HUES48 (cell line): ENCODE results near the gene ANO6.
A peak's percentile ranks its signal among the peaks of the same experiment; 100 is the strongest.

Experiments
- H3K27ac ChIP-seq: one replicate; pipeline ENCODE4 v1.7.0; 2013; ENCODE audit warnings: low read depth, low read length, inconsistent platforms
- H3K27me3 ChIP-seq: 2 replicates; pipeline ENCODE4 v1.6.1; 2013; ENCODE audit warnings: mild to moderate bottlenecking, low read length; ENCODE audit not compliant: control insufficient read depth, insufficient read depth
- H3K36me3 ChIP-seq: 2 replicates; pipeline ENCODE4 v1.6.1; 2013; ENCODE audit warnings: low read length; ENCODE audit not compliant: control insufficient read depth, insufficient read depth
- H3K4me1 ChIP-seq: 2 replicates; pipeline ENCODE4 v1.6.1; 2013; ENCODE audit warnings: mild to moderate bottlenecking, low read length; ENCODE audit not compliant: control insufficient read depth, insufficient read depth
- H3K4me3 ChIP-seq: 2 replicates; pipeline ENCODE4 v1.5.1; 2013; ENCODE audit warnings: mild to moderate bottlenecking, low read depth, low read length
- H3K9ac ChIP-seq: 2 replicates; pipeline ENCODE4 v1.6.1; 2013; ENCODE audit warnings: mild to moderate bottlenecking, low read depth, low read length, moderate library complexity
- H3K9me3 ChIP-seq: 2 replicates; pipeline ENCODE4 v1.6.1; 2013; ENCODE audit warnings: low read length; ENCODE audit not compliant: control insufficient read depth, insufficient read depth

ANO6 gene

GRCh38 chr12:45411626-45412025 lies 195.7 kb downstream of the ANO6 start:
- Histone ChIP-seq H3K4me1 (no peaks in the 10 kb centered on the region), H3K9ac (no peak overlapping the region), H3K36me3 (peaks cover 67% of the 10 kb centered on the region), H3K9me3 (no peaks in the 10 kb centered on the region), H3K4me3 (no peak overlapping the region), H3K27me3 (no peaks in the 10 kb centered on the region), H3K27ac (no peak overlapping the region)

- H3K9me3 ChIP-seq = no peaks in the 10 kb centered on the region
- H3K9ac ChIP-seq = no peak overlapping the region
- H3K27ac ChIP-seq = no peak overlapping the region
- H3K4me3 ChIP-seq = no peak overlapping the region
- H3K27me3 ChIP-seq = no peaks in the 10 kb centered on the region
- peaks cover 54% of the 10 kb centered on the region for H3K36me3 ChIP-seq
- no peaks in the 10 kb centered on the region for H3K4me1 ChIP-seq
Measured at GRCh38 chr12:45415393-45415817, 199.5 kb downstream of the ANO6 start.

GRCh38 chr12:45416126-45416525 lies 200.2 kb downstream of the ANO6 start:
- Histone ChIP-seq H3K36me3 (peaks cover 52% of the 10 kb centered on the region), H3K9me3 (no peaks in the 10 kb centered on the region), H3K27ac (no peak overlapping the region), H3K9ac (no peak overlapping the region), H3K27me3 (no peaks in the 10 kb centered on the region), H3K4me1 (no peaks in the 10 kb centered on the region), H3K4me3 (no peak overlapping the region)

GRCh38 chr12:45418520-45418919 lies 202.6 kb downstream of the ANO6 start:
- H3K4me1 ChIP-seq = no peaks in the 10 kb centered on the region
- H3K27me3 ChIP-seq = no peaks in the 10 kb centered on the region
- H3K9me3 ChIP-seq = no peaks in the 10 kb centered on the region
- no peak overlapping the region for H3K27ac ChIP-seq
- H3K9ac ChIP-seq = no peak overlapping the region
- peaks cover 47% of the 10 kb centered on the region for H3K36me3 ChIP-seq
- no peak overlapping the region for H3K4me3 ChIP-seq

- Histone ChIP-seq H3K4me1 (no peaks in the 10 kb centered on the region), H3K9me3 (no peaks in the 10 kb centered on the region), H3K9ac (no peak overlapping the region), H3K4me3 (no peak overlapping the region), H3K27ac (no peak overlapping the region), H3K27me3 (no peaks in the 10 kb centered on the region), H3K36me3 (peaks cover 49% of the 10 kb centered on the region)
Measured at GRCh38 chr12:45419317-45419814, 203.5 kb downstream of the ANO6 start.

- Histone ChIP-seq H3K9ac (no peak overlapping the region), H3K4me1 (peaks cover 15% of the 10 kb centered on the region), H3K36me3 (peaks cover 34% of the 10 kb centered on the region)
Measured at GRCh38 chr12:45421736-45422135, 205.8 kb downstream of the ANO6 start.

GRCh38 chr12:45423931-45424330 lies 208.0 kb downstream of the ANO6 start:
- H3K27ac ChIP-seq = no peak overlapping the region
- no peaks in the 10 kb centered on the region for H3K27me3 ChIP-seq
- H3K4me1 ChIP-seq = peaks cover 15% of the 10 kb centered on the region
- H3K4me3 ChIP-seq = no peak overlapping the region
- no peak overlapping the region for H3K9ac ChIP-seq
- H3K9me3 ChIP-seq = no peaks in the 10 kb centered on the region
- peaks cover 28% of the 10 kb centered on the region for H3K36me3 ChIP-seq

More at GRCh38 chr12:45421736-45422135, 205.8 kb downstream of the ANO6 start:
- no peaks in the 10 kb centered on the region for H3K27me3 ChIP-seq
- no peaks in the 10 kb centered on the region for H3K9me3 ChIP-seq
- H3K27ac ChIP-seq = no peak overlapping the region
- H3K4me3 ChIP-seq = no peak overlapping the region

- Histone ChIP-seq H3K4me1 (peaks cover 15% of the 10 kb centered on the region), H3K36me3 (peaks cover 32% of the 10 kb centered on the region), H3K9me3 (no peaks in the 10 kb centered on the region), H3K4me3 (peak overlapping the region; percentile 3; the same call in 1 of the 2 replicates), H3K9ac (no peak overlapping the region), H3K27ac (no peak overlapping the region), H3K27me3 (no peaks in the 10 kb centered on the region)
Measured at GRCh38 chr12:45425426-45425825, 209.5 kb downstream of the ANO6 start.

- no peak overlapping the region for H3K9ac ChIP-seq
- H3K9me3 ChIP-seq = no peaks in the 10 kb centered on the region
- no peak overlapping the region for H3K27ac ChIP-seq
- peaks cover 32% of the 10 kb centered on the region for H3K36me3 ChIP-seq
- peaks cover 15% of the 10 kb centered on the region for H3K4me1 ChIP-seq
- no peaks in the 10 kb centered on the region for H3K27me3 ChIP-seq
- no peak overlapping the region for H3K4me3 ChIP-seq
Measured at GRCh38 chr12:45426294-45426693, 210.4 kb downstream of the ANO6 start.

- Histone ChIP-seq H3K9ac (no peak overlapping the region), H3K9me3 (no peaks in the 10 kb centered on the region), H3K36me3 (peaks cover 30% of the 10 kb centered on the region), H3K27ac (no peak overlapping the region), H3K4me3 (no peak overlapping the region), H3K4me1 (peaks cover 15% of the 10 kb centered on the region), H3K27me3 (no peaks in the 10 kb centered on the region)
Measured at GRCh38 chr12:45427042-45427441, 211.1 kb downstream of the ANO6 start.

- peaks cover 14% of the 10 kb centered on the region; the same call in 1 of the 2 replicates for H3K36me3 ChIP-seq
- H3K4me3 ChIP-seq = no peak overlapping the region
- H3K9me3 ChIP-seq = no peaks in the 10 kb centered on the region
- no peak overlapping the region for H3K9ac ChIP-seq
- H3K27ac ChIP-seq = no peak overlapping the region
- H3K27me3 ChIP-seq = 0 out of 2 replicates have a peak, but pooled peaks cover 5% of the 10 kb centered on the region
- peaks cover 38% of the 10 kb centered on the region for H3K4me1 ChIP-seq
Measured at GRCh38 chr12:45429831-45430230, 213.9 kb downstream of the ANO6 start.
